Stimulated activated CD8-positive, alpha-beta memory T cell treated with anti-CD3 and anti-CD28 coated beads, Interleukin-12 subunit alpha, Interleukin-12 subunit beta, amount 100 ng/mL, for 4 hours (primary cell): ENCODE results near the gene MCM8.

ENCODE experiments used
- DNase-seq: peaks from one replicate; pipeline ENCODE4 v3.0.0-alpha.2; 2020; ENCODE audit warnings: low read depth

MCM8 gene

DNA sequence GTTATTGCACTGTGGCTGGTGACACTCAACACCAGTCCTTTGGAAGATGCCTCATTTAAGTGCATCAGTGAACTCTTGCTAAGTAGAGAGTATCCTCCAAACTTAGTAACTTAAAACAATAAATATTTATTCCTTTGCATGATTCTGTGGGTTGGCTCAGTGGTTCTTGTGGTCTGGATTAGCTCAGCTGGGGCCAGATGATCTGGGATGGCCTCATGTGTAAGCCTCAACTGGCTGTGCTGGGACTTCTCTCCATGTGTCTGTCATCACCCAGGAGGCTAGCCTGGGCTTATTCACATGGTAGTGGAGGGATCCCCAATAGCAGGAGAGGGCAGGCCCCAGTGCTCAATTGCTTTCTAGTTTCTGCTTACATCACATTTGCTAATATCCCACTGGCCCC is 95.1 kb downstream of the MCM8 start:
- no peak for DNase-seq

DNA sequence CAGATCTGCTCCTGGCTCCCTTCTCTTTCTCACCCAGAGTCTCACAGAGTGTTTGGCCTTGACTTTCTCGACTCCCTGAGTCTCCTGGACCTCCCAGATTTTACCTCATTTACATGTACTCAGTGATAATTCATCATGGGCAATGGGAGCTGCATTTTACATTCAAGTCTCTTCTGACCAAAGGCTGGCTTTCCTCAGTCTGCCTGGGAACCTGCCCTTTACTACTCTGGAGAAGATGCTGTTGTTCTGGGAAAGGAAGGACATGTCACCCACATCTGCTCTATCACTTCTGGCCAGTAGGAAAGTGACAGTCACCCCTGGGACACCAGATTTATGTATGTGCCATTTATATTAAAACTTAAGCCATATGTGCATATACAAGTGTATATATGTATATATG is 96.0 kb downstream of the MCM8 start:
- DNase-seq: no peak

DNA sequence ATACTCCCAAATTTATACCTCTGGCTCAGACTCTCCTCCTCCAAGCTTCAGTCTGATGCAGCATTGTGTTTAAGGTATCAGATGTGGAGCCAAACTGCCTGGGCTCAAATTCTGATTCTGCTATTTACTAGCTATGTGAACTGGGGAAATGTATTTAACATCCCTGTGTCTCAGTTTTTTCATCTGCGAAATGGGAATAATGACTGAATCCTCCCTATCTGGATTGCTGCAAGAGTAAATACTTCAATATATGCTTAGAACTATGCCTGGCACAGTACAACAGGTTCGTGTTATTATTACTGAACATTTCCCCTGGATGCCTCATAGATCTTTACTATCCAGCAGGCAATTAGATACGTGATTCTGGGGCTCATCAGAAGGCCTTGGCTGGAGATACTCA is 97.9 kb downstream of the MCM8 start:
- DNase-seq: no peak
